ENCODE data around the gene ATRNL1. TPM values are rescaled to one million over a fixed set of nuclear protein-coding genes. Genes with fewer than 3 reads are reported as not detected.

The ATRNL1 gene
- total RNA-seq, 4 donors from 2014 or later: 0.93 to 19.0 (median 8.7) TPM

- H3K9me3 ChIP-seq: no peaks in the 10 kb centered on the region
- no peak for ATAC-seq
- H3K36me3 ChIP-seq: no peaks in the 10 kb centered on the region
- no peak overlapping the region for H3K27ac ChIP-seq
- H3K4me1 ChIP-seq: no peaks in the 10 kb centered on the region
- no peak for TF ChIP-seq POLR2AphosphoS5 (IDR thresholded peaks at IDR 0.05)
- TF ChIP-seq POLR2A (IDR thresholded peaks at IDR 0.05): no peak
- no peak for TF ChIP-seq CTCF (IDR thresholded peaks at IDR 0.05)
- no peak for TF ChIP-seq EP300 (IDR thresholded peaks at IDR 0.05)
- 86 to 100% methylated on average over 1 of the region's 1 CpG for WGBS, 2 donors (ENCODE audit: low coverage in 1 of 2)
- H3K4me3 ChIP-seq: no peak overlapping the region
- H3K27me3 ChIP-seq: no peaks in the 10 kb centered on the region
Measured at GRCh38 chr10:115760131-115760530, 667.0 kb downstream of the ATRNL1 start.

GRCh38 chr10:115761166-115761565 is 668.0 kb downstream of the ATRNL1 start:
- H3K27me3 ChIP-seq: no peaks in the 10 kb centered on the region
- H3K27ac ChIP-seq: no peak overlapping the region
- 68 to 96% methylated on average over 2 of the region's 2 CpGs for WGBS, 2 donors (ENCODE audit: low coverage in 1 of 2)
- ATAC-seq: no peak
- no peaks in the 10 kb centered on the region for H3K4me1 ChIP-seq
- H3K4me3 ChIP-seq: no peak overlapping the region
- TF ChIP-seq POLR2AphosphoS5 (IDR thresholded peaks at IDR 0.05) (no peak), EP300 (IDR thresholded peaks at IDR 0.05) (no peak), POLR2A (IDR thresholded peaks at IDR 0.05) (no peak), CTCF (IDR thresholded peaks at IDR 0.05) (no peak)
- no peaks in the 10 kb centered on the region for H3K36me3 ChIP-seq
- no peaks in the 10 kb centered on the region for H3K9me3 ChIP-seq

- no peak for ATAC-seq
- no peaks in the 10 kb centered on the region for H3K4me1 ChIP-seq
- no peaks in the 10 kb centered on the region for H3K27me3 ChIP-seq
- no peak for TF ChIP-seq POLR2A (IDR thresholded peaks at IDR 0.05)
- no peak for TF ChIP-seq POLR2AphosphoS5 (IDR thresholded peaks at IDR 0.05)
- H3K27ac ChIP-seq: no peak overlapping the region
- no peak overlapping the region for H3K4me3 ChIP-seq
- no peaks in the 10 kb centered on the region for H3K36me3 ChIP-seq
- H3K9me3 ChIP-seq: no peaks in the 10 kb centered on the region
Measured at GRCh38 chr10:115762029-115762428, 668.9 kb downstream of the ATRNL1 start.

GRCh38 chr10:115771755-115772154 is 678.6 kb downstream of the ATRNL1 start:
- H3K27ac ChIP-seq: no peak overlapping the region
- ATAC-seq: no peak

GRCh38 chr10:115772606-115773005 is 679.4 kb downstream of the ATRNL1 start:
- no peak for ATAC-seq

More at GRCh38 chr10:115771755-115772154, 678.6 kb downstream of the ATRNL1 start:
- no peaks in the 10 kb centered on the region for H3K9me3 ChIP-seq
- H3K36me3 ChIP-seq: no peaks in the 10 kb centered on the region
- H3K27me3 ChIP-seq: no peaks in the 10 kb centered on the region
- no peaks in the 10 kb centered on the region for H3K4me1 ChIP-seq
- no peak for TF ChIP-seq POLR2AphosphoS5 (IDR thresholded peaks at IDR 0.05)
- TF ChIP-seq POLR2A (IDR thresholded peaks at IDR 0.05): no peak
- TF ChIP-seq CTCF (IDR thresholded peaks at IDR 0.05): no peak
- TF ChIP-seq EP300 (IDR thresholded peaks at IDR 0.05): no peak
- no peak overlapping the region for H3K4me3 ChIP-seq

More at GRCh38 chr10:115772606-115773005, 679.4 kb downstream of the ATRNL1 start:
- TF ChIP-seq CTCF (IDR thresholded peaks at IDR 0.05): no peak
- TF ChIP-seq POLR2A (IDR thresholded peaks at IDR 0.05): no peak
- no peak for TF ChIP-seq POLR2AphosphoS5 (IDR thresholded peaks at IDR 0.05)
- TF ChIP-seq EP300 (IDR thresholded peaks at IDR 0.05): no peak
- Histone ChIP-seq H3K27ac (no peak overlapping the region), H3K9me3 (no peaks in the 10 kb centered on the region), H3K27me3 (no peaks in the 10 kb centered on the region), H3K4me3 (no peak overlapping the region), H3K4me1 (no peaks in the 10 kb centered on the region), H3K36me3 (no peaks in the 10 kb centered on the region)
- WGBS, 2 donors (ENCODE audit: low coverage in 1 of 2): 88 to 100% methylated on average over 1 of the region's 1 CpG
